ENCODE data around the gene OR10P1.

GRCh38 chr12:55673638-55674037 lies 36.9 kb downstream of the OR10P1 start:
- no peak for TF ChIP-seq CTCF (IDR thresholded peaks at IDR 0.05)
- no peak for TF ChIP-seq POLR2A (IDR thresholded peaks at IDR 0.05)
